Measurements from ENCODE around the gene ZNF217.
A peak's percentile ranks its signal among the peaks of the same experiment; 100 is the strongest.
"Not testable (repeated sequence)": the region's sequence is repeated elsewhere in the genome, so short reads cannot be mapped to it uniquely, and the experiment has no call there.

Gene ZNF217

DNA sequence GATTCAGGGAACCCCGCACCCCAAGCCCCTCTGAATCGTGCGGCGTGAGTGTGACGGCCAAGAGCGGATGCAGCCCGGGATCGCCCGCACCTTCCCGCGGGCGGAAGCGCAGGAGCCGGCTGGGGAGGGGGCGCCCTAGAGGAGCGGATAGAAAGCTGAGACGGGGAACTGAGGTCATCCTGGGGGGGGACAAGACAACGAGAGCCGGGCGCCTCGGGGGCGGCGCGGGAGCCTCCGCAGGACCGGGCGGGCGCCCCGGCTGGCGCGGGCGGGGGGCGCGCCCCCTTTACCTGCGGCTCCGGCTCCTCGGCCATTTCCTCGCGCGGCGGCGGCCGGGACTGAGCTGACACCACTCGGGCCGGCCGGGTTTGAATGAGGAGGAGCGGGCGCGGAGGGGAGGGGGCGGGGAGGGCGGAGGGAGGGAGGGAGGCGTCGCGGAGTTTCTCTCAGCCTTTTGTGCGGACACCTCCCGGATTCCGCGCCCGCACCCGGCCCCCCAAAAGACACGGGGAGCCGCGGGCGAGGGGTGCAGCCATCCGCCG lies at the start of gene ZNF217:
Gene ZNF217, minus strand, starts transcription at position 374 of the 542 bp plus-strand sequence. CDS start 11,013 bp downstream, outside the sequence.
- DNase-seq, result peak; percentile 28 to 55

DNA sequence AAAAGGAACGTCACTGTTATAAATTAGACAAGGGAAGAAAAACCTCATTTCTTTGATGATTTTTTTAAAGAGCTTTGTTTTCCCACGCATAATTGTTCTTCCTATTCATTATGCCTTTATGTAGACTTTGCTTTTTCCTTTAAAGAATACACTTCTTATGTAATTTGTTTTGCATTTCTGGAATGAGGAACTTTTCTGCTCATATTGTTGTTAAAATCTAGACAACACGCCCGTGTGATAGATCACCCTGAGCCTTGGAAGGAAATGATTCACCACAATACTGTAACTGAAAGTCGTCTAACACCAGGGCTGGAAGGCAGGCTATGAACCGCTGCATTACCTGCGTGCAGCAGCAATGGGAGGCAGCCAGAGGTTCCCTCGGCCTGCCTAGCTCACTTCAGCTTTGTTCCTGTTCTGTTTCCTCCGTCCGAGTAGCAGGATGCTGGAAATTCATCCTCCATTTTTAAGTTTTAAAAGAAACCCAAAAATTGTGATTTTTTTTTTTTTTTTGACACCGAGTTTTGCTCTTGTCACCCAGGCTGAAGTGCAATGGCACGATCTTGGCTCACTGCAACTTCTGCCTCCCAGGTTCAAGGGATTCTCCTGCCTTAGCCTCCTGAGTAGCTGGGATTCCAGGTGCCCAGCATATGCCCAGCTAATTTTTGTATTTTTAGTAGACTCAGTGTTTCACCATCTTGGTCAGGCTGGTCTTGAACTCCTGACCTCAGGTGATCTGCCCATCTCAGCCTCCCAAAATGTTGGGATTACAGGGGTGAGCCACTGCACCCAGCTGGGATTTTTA lies 49.6 kb upstream of the ZNF217 start:
- DNase-seq, result peak; percentile 90 to 95

DNA sequence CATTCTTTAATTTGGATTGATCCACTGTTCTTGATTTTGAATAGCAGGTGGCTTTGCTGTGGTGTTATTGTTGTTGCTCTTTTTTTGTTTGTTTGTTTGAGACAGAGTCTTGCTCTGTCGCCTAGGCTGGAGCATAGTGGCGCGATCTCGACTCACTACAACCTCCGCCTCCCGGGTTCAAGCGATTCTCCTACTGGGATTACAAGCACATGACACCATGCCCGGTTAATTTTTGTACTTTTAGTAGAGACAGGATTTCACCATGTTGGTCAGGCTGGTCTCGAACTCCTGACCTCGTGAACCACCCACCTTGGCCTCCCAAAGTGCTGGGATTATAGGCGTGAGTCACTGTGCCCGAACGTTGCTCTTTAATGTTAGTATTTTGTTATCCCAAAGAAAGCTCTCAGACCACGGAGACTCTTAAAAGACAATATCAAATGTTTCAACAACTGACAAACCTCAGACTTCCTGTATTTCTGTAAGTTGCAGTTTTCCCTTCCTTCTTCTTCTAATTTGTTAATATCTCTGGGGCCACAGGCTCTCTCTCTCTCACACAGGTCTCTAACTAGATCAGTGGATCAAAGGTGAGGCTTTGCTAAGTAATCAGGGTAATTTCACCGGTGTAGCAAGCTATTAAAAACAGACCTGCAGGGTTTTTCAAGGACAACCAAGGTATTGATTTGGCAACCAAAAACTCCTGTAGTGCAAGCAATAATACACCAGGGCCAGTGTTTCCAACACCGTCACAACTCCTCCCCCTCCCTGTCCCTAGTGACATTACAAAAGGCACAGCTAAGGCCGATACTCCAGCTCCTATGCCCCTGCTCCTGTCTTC lies 48.8 kb upstream of the ZNF217 start:
- peak; percentile 92 to 93 for DNase-seq

- no peak for DNase-seq
These were observed 46.2 kb upstream of the ZNF217 start for GRCh38 chr20:53639647-53640440.

GRCh38 chr20:53639128-53639527 lies 45.5 kb upstream of the ZNF217 start:
- DNase-seq, result no peak

- not testable (repeated sequence) for DNase-seq
These were observed 43.7 kb upstream of the ZNF217 start for GRCh38 chr20:53637310-53637709.

DNA sequence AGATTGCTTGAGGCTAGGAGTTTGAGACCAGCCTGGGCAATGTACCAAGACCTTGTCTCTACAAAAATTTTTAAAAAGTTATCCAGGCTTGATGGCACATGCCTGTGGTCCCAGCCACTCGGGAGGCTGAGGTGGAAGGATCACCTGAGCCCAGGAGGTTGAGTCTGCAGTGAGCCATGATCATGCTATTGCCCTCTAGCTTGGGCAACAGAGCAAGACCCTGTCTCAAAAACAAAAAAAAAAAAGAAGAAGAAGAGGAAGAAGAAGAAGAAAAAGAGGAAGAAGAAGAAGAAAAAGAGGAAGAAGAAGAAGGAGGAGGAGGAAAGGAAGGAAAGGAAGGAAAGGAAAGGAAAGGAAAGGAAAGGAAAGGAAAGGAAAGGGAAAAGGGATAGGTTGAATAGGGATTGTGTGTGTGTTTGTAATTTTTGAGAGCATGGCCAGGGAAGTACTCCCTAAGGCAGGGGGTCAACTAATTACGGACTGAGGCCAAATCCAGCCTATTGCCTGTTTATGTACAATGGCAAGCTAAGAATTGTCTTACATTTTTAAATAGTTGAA lies 43.0 kb upstream of the ZNF217 start:
- no peak for DNase-seq

DNA sequence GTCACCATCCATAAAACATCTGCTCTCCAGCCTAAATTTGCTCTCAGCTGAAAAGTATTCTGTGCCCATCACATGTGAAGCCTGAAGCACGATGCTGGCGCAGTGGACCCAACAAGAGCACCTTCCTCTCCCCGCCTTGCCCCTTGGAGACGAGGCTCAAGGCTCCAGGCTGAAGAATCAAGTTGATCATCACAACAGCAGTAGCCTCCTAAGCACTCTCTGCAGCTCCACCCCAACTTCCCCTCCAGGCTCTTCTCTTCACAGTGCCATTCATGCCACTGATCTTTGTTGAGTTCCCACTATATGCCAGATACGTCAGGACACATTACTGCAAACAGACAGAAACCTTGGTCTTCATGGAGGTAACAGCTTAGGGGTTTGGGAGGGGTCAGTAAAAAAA lies 41.6 kb upstream of the ZNF217 start:
- DNase-seq, result peak; percentile 35 to 40

- DNase-seq, result no peak
These were observed 38.4 kb upstream of the ZNF217 start for GRCh38 chr20:53631909-53632662.

DNA sequence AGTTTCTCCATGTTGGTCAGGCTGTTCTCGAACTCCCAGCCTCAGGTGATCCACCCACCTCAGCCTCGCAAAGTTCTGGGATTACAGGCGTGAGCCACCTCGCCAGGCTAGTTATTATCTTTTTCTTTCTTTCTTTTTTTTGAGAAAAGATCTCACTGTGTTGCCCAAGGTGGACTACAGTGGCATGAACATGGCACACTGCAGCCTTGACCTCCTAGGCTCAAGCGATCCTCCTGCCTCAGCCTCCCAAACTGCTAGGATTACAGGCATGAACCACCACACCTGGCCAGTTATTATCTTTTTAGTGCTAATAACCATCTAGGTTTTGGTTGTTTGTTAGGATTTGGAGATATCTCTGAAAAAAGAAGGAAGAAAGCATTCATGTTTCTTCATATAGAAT lies 35.8 kb upstream of the ZNF217 start:
- DNase-seq, result no peak

- not testable (repeated sequence) for DNase-seq
These were observed 35.1 kb upstream of the ZNF217 start for GRCh38 chr20:53628758-53629157.

DNA sequence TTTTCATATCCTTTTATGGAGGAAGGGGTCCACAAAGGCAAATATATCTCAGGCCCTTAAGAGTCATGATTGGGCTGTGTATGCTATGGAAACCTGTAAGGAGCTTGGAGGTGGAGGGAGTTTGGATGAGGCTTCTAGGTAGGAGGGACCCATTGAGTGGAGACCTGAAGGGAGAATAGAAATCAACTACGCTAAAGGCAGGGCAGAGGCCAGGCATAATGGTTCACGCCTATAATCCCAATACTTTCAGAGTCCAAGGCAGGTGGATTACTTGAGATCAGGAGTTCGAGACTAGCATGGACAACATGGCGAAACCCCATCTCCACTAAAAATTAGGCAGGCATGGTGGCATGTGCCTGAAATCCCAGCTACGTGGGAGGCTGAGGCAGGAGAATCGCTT lies 34.4 kb upstream of the ZNF217 start:
- no peak for DNase-seq

GRCh38 chr20:53627001-53627400 lies 33.4 kb upstream of the ZNF217 start:
- DNase-seq, result not testable (repeated sequence)

DNA sequence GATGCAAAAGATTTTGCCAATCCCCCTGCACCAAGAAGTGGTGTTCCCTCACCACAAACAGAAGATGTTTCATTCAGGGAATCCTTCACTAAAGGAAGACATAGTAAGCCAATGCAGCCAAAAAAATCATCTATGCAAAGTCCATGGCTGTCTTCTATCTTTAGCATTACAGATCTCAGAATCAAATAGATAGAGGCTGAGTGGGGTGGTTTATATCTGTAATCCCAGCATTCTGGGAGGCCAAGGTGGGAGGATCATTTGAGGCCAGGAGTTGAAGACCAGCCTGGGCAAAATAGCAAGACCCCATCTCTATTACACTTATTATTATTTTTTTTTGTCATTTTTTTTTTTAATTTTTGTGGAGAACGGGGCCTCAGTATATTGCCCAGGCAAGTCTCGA lies 32.9 kb upstream of the ZNF217 start:
- no peak for DNase-seq

DNA sequence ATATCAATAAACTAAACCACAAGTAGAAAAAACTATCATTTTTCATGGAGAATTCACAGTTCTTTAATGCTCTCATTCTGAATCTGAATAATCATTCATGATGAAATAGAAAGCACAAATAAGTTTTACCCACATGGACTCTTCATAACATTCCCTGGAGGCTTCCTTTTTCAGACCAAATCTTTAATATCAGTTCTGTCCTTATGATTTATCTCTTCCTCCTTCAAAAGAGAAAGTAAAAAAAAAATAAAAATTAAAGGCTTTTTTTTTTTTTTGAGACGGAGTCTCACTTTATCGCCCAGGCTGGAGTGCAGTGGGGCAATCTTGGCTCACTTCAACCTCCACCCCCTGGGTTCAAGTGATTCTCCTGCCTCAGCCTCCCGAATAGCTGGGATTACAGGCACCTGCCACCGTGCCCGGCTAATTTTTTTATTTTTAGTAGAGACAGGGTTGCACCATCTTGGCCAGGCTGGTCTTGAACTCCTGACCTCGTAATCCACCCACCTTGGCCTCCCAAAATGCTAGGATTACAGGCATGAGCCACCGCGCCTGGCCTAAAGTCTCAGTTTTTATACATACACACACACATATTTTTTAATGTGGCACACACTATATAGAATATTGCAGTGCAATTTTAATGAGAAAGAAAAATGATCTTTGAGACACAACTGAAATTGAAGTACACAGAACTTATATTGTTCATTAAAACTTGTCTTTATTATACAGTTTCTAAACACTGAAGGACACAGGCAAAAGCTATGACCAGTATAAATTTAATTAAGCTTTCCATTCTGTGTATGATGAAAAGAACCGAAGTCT lies 31.9 kb upstream of the ZNF217 start:
- DNase-seq, result no peak

DNA sequence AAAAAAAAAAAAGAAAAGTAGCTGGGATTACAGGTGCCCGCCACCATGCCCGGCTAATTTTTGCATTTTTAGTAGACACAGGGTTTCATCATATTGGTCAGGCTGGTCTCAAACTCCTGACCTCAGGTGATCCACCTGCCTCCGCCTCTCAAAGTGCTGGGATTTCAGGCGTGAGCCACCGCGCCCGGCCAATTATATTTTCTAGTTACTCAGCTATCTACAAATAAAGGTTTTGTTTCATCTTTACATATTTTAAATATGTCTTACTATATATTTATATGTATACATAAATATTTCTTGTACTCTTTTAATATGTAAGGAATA lies 31.2 kb upstream of the ZNF217 start:
- not testable (repeated sequence) for DNase-seq

DNA sequence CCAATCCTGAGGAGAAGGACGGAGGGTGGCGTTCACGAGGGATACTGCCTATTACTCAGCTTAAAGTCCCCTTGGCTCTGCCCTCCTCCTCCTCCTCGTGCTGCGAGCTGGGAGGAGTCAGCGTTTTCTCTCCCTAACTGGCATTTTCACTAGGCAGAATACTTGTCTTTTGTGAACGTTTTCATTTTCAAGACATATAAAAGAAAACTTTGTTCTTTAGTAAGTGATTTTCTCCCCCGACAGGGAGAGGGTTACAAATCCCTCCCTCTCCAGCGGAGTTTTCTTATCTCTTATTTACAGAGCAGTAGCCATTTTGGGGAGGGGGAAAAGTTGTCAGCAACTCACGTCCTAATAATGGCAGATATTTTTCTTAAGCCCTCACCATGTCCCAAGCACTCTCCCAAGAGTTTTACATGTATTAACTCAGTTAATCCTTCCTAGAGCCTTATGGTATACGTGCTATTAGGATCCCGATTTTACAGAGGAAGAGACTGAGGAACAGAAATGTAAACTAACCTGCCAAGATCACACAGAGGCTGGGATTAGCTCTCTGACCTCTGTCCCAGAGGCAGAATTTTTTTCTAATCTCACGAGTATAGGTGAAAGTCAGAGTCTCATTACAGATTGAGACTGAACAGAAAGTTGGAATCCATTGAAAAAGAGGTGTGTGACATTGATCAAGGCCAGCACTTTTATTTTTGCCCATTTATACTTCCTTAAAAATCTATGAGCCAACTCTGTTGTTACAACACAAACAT lies 30.0 kb upstream of the ZNF217 start:
- peak; percentile 88 to 91 for DNase-seq

DNA sequence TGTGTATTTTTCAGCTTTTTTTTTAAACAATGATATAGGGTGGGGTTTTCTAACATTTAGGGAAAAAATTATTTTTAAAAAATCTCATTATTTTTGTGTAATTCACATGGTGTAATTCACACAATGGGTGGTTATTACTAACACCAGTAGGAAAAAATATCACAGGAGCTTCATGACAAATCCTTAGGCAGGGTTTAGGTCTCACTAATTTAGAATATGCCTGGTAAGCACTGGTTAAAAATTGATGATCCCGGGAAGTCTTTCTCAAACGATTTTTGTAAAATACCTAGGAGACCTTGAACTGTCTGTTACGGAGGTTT lies 29.5 kb upstream of the ZNF217 start:
- DNase-seq, result no peak

- DNase-seq, result peak; percentile 82 to 89
These were observed 28.9 kb upstream of the ZNF217 start for GRCh38 chr20:53622247-53623133.

Data from Kasumi-1 (cell line).